HG03135 (cell line): ENCODE data around the gene SYNE3.

Experiments used
- ATAC-seq: cut with Tn5 transposase; IDR thresholded peaks from one replicate; pipeline ENCODE4 v1.9.1; 2021; ENCODE audit warnings: mild to moderate bottlenecking, moderate library complexity; ENCODE audit not compliant: unreplicated experiment

The SYNE3 gene

GRCh38 chr14:95540236-95540855, 23.9 kb upstream of the SYNE3 start:
- no peak for ATAC-seq

- no peak for ATAC-seq
Observed at GRCh38 chr14:95538801-95539509, 22.5 kb upstream of the SYNE3 start.

GRCh38 chr14:95537298-95538089, 21.0 kb upstream of the SYNE3 start:
- ATAC-seq: no peak

DNA sequence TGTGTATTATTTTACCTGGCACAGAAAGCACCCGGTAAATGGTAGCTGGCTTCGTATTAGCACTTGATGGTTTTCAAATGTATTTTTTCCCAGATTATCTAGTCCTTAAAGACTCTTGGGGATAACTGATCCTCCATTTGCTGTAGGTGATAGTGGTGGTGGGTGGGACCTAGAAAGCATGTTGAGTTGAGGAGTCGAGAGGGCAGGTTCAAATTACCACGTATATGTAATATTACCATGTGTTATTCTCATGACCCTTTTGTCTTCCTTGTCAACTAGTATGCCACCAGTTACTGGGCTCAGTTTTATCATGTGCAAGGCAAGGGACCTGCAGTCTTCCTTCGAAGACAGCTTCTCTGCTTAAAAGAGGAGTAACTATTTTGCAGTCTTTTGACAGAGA, 20.2 kb upstream of the SYNE3 start:
- ATAC-seq: no peak

DNA sequence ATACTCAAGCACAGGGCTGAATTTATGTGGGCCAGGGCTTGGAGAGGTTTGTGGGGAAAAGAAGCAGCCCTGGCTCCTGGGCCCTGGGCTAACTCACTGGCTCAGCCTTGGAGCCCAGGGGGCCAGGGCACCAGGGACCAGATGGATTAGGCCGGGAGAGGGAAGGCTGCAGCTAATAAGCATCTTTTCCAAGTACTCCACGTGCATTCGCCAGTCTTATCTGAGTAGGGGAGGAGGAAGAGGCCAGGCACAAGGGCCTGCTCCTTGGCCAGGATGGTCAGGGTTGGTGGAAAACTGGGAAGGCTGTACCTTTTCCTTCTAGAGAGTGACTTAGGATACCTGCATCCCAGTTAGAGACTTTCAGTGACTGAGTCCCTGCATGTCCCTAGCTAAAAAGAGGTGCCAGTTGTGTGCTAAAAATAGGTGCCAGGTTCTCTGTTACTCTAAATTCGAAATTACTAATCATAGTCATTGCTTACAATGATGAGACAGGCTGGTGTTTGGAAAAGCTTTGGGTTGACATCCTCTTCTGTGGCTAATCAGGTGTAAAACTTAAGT, 19.7 kb upstream of the SYNE3 start:
- ATAC-seq: no peak

- peak; percentile 7 for ATAC-seq
Observed at GRCh38 chr14:95535226-95536021, 19.0 kb upstream of the SYNE3 start.

- ATAC-seq: peak; percentile 90
Observed at GRCh38 chr14:95534299-95535225, 18.1 kb upstream of the SYNE3 start, which contains the start of gene GLRX5. TSS of gene GLRX5 (plus strand) at chr14:95535050. CDS start at chr14:95535090, 40 bp downstream.

GRCh38 chr14:95533822-95534221, 17.4 kb upstream of the SYNE3 start:
- no peak for ATAC-seq

DNA sequence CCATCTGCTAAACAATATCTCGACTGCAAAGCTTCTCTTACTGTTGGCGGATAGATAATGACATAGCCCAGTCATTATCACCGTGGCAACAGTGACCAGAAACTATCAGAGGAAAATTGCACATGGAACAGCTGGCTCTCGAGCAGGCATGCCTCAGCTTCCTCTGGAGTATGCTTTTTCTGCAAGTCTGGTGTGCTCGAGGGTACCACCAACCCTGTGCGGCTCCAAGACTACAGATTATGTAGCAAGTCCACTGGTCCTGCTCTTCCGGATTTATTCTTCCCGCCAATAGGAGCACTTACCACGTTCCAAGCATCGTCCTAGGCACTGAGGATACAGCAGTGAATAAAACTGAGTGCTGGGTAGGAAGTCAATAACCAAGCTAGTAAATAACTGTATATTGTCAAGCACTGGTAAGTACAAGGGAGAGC, 17.0 kb upstream of the SYNE3 start:
- ATAC-seq: no peak

DNA sequence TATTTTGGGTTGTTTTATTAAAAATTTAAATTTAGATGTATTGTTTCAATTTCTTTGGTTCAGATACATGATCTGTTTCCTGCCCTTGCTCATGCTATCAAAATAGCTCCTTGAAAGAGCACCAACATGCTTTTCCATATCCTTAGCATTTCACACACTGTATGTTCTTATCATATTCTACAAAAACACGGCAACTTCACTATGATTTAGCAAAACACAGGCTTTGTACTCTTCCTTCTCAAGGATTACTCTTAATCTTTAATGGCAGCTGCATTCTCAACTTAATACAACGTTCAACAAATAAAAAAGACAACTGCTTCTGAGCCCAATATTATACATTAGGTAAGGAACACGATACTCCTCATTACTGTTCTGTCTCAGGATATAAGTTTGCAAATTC, 15.5 kb upstream of the SYNE3 start:
- no peak for ATAC-seq

- ATAC-seq: no peak
Observed at GRCh38 chr14:95531473-95531872, 15.0 kb upstream of the SYNE3 start.

DNA sequence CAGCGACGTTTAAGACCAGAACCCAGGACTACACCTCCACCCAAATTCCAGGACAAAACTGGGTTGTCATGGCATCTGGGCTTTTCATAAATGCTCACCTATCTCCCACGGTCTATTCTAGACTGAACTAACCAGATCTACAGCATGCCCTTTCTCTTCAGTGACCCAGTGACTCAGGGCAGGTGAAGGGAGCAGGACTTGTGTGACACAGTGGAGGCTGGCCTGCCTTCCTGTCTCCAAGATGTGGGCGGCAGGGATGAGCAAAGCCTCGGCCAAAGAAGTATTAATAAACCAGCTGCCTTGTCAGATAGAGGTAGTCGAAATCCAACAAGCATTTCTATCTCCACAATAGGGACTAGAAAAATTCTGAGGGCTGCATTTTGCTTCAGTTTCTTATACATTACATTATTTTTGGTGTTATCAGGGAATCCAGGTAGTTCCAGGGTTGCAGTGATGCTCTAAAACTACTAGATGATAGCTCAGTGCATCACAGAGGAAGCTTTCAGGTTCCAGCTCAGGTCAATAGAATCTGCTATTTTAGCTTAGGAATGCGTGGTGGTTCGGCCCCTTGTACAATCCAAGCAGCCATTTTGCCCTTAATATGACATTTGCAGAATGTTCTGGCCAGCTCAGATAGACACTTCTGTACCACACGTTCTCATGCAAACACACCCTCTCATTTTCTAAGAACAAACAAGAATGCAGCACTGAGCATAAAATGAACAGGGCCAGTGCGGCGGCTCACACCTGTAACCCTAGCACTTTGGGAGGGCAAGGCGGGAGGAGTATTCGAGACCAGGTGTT, 14.2 kb upstream of the SYNE3 start:
- no peak for ATAC-seq

- no peak for ATAC-seq
Observed at GRCh38 chr14:95529216-95529615, 12.8 kb upstream of the SYNE3 start.

GRCh38 chr14:95527387-95528002, 11.0 kb upstream of the SYNE3 start:
- ATAC-seq: no peak

GRCh38 chr14:95526483-95527386, 10.3 kb upstream of the SYNE3 start:
- no peak for ATAC-seq

DNA sequence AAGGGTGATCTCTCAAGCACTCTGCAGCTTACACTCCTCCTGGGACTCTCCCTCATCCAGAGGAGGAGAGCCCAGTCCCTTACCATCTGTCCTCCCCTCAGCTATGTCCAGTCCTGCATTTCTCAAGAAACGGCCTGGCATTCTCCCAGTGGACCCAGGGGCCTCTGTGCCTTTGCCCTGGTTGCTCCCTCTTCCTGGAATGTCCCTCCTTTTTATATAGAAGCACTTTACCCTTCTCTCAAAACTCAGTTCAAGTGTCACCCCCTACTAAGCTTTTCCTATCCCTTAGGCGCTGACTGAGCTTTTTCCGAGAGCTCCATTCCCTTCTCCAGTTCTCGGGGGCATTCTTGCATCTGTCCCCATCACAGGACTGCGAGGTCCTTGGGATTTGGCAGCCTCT, 9.5 kb upstream of the SYNE3 start:
- ATAC-seq: no peak
